ENCODE measurements around the gene UXT. TPM values are rescaled to one million over a fixed set of nuclear protein-coding genes. Genes with fewer than 3 reads are reported as not detected.

Gene UXT
- total and polyA plus RNA-seq, 4 donors = 58.0 to 153 (median 120) TPM

GRCh38 chrX:47649271-47649670, 9.7 kb downstream of the UXT start:
- 15 to 49% methylated on average over 8 of the region's 8 CpGs for WGBS, 2 donors
- Histone ChIP-seq H3K27ac (ENCODE audit: low read depth in 1 of 2, low read length in 1 of 2) (no peak overlapping the region), H3K9ac (ENCODE audit: insufficient read depth in 1 of 2, low read length in 2 of 2) (peak overlapping the region in 1 of 2 donors; percentile 46)

DNA sequence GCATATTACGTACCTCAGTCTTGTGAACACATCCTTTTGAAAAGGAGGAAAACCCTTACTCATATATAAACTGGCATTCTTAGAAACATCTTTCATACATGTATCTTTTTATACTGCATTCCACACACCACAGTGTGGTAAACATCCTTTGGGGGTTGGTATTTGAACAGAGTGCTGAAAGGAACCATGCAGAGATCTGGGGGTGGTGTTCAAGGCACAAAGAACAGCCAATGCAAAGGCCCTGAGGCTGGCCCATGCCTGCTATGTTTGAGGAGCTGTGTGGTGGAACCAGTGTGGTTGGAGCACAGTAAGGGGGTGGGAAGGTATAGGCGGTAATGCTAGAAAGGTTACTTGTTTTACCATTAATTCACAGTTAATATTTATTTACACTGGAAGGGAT, 10.6 kb downstream of the UXT start:
- DNase-seq (no peak), ATAC-seq (ENCODE audit: insufficient read depth, low FRiP score) (no peak)
- TF ChIP-seq CTCF (IDR thresholded peaks at IDR 0.05; ENCODE audit: control extremely low read depth, extremely low read depth) = no peak
- Histone ChIP-seq H3K27me3 (ENCODE audit: control insufficient read depth in 3 of 3, insufficient read depth in 3 of 3, low read length in 2 of 3) (no peaks in the 10 kb centered on the region), H3K9ac (ENCODE audit: insufficient read depth in 1 of 2, low read length in 2 of 2) (no peak overlapping the region), H3K9me3 (ENCODE audit: control insufficient read depth in 4 of 4, insufficient read depth in 3 of 4, low read length in 3 of 4) (peaks cover 0 to 7% (median 0%) of the 10 kb centered on the region in 4 donors), H3K4me1 (ENCODE audit: control insufficient read depth in 5 of 5, insufficient read depth in 5 of 5, low read length in 5 of 5) (peaks cover 5 to 24% (median 5%) of the 10 kb centered on the region in 5 donors), H3K4me3 (no peak overlapping the region), H3K27ac (ENCODE audit: low read depth in 1 of 2, low read length in 1 of 2) (no peak overlapping the region), H3K36me3 (ENCODE audit: control insufficient read depth in 4 of 4, insufficient read depth in 4 of 4, low read length in 4 of 4) (peaks cover 0 to 8% (median 2%) of the 10 kb centered on the region in 4 donors)
- 81 to 93% methylated on average over 2 of the region's 2 CpGs for WGBS, 2 donors

More at GRCh38 chrX:47649271-47649670, 9.7 kb downstream of the UXT start:
- Histone ChIP-seq H3K9me3 (ENCODE audit: control insufficient read depth in 4 of 4, insufficient read depth in 3 of 4, low read length in 3 of 4) (peaks cover 0 to 7% (median 0%) of the 10 kb centered on the region in 4 donors), H3K36me3 (ENCODE audit: control insufficient read depth in 4 of 4, insufficient read depth in 4 of 4, low read length in 4 of 4) (peaks cover 0 to 8% (median 2%) of the 10 kb centered on the region in 4 donors), H3K27me3 (ENCODE audit: control insufficient read depth in 3 of 3, insufficient read depth in 3 of 3, low read length in 2 of 3) (no peaks in the 10 kb centered on the region), H3K4me1 (ENCODE audit: control insufficient read depth in 5 of 5, insufficient read depth in 5 of 5, low read length in 5 of 5) (peaks cover 5 to 20% (median 5%) of the 10 kb centered on the region in 5 donors), H3K4me3 (no peak overlapping the region)
- no peak for TF ChIP-seq CTCF (IDR thresholded peaks at IDR 0.05; ENCODE audit: control extremely low read depth, extremely low read depth)
- DNase-seq (no peak), ATAC-seq (ENCODE audit: insufficient read depth, low FRiP score) (no peak)

- 77 to 80% methylated on average over 6 of the region's 6 CpGs for WGBS, 2 donors
- Histone ChIP-seq H3K27me3 (ENCODE audit: control insufficient read depth in 3 of 3, insufficient read depth in 3 of 3, low read length in 2 of 3) (no peaks in the 10 kb centered on the region), H3K27ac (ENCODE audit: low read depth in 1 of 2, low read length in 1 of 2) (no peak overlapping the region), H3K36me3 (ENCODE audit: control insufficient read depth in 4 of 4, insufficient read depth in 4 of 4, low read length in 4 of 4) (peaks cover 0 to 4% (median 1%) of the 10 kb centered on the region in 4 donors), H3K4me3 (no peak overlapping the region), H3K4me1 (ENCODE audit: control insufficient read depth in 5 of 5, insufficient read depth in 5 of 5, low read length in 5 of 5) (peaks cover 5 to 24% (median 5%) of the 10 kb centered on the region in 5 donors), H3K9ac (ENCODE audit: insufficient read depth in 1 of 2, low read length in 2 of 2) (no peak overlapping the region), H3K9me3 (ENCODE audit: control insufficient read depth in 4 of 4, insufficient read depth in 3 of 4, low read length in 3 of 4) (peaks cover 0 to 7% (median 0%) of the 10 kb centered on the region in 4 donors)
- DNase-seq (no peak), ATAC-seq (ENCODE audit: insufficient read depth, low FRiP score) (no peak)
- no peak for TF ChIP-seq CTCF (IDR thresholded peaks at IDR 0.05; ENCODE audit: control extremely low read depth, extremely low read depth)
These were observed 12.3 kb downstream of the UXT start for GRCh38 chrX:47646636-47647035.

DNA sequence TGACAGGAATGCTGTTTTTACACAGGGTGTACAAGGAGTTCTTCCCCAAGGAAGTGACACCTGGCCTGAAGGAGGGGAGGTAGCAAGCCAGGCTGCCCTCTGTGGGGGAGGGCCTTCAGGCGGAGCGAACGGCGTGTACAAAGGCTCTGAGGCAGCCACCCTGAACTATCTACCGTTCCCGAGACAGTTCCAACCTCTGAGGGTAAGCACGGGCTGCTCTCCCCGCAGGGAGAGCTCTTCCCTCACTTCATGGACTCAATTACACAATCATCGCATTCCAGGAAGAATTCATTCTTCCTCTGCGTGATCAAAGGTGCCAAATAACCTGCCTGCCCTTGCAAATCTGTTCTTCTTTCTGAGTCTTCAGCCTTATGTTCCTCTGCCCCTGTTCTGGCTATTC, 13.4 kb downstream of the UXT start:
- DNase-seq = no peak
- H3K27me3 ChIP-seq (ENCODE audit: control insufficient read depth in 3 of 3, insufficient read depth in 3 of 3, low read length in 2 of 3) = no peaks in the 10 kb centered on the region
- H3K27ac ChIP-seq (ENCODE audit: low read depth in 1 of 2, low read length in 1 of 2) = peak overlapping the region in 1 of 2 donors; percentile 38
- no peak for TF ChIP-seq CTCF (IDR thresholded peaks at IDR 0.05; ENCODE audit: control extremely low read depth, extremely low read depth)
- no peak overlapping the region for H3K9ac ChIP-seq (ENCODE audit: insufficient read depth in 1 of 2, low read length in 2 of 2)
- WGBS, 2 donors = 55 to 71% methylated on average over 6 to 10 of the region's 10 CpGs
- peaks cover 0 to 10% (median 0%) of the 10 kb centered on the region in 4 donors for H3K9me3 ChIP-seq (ENCODE audit: control insufficient read depth in 4 of 4, insufficient read depth in 3 of 4, low read length in 3 of 4)
- H3K4me1 ChIP-seq (ENCODE audit: control insufficient read depth in 5 of 5, insufficient read depth in 5 of 5, low read length in 5 of 5) = peaks cover 0 to 18% (median 5%) of the 10 kb centered on the region in 5 donors
- H3K36me3 ChIP-seq (ENCODE audit: control insufficient read depth in 4 of 4, insufficient read depth in 4 of 4, low read length in 4 of 4) = peaks cover 0 to 9% (median 6%) of the 10 kb centered on the region in 4 donors
- no peak overlapping the region for H3K4me3 ChIP-seq
- peak; percentile 16 for ATAC-seq (ENCODE audit: insufficient read depth, low FRiP score)
